Ectodermal cell (in vitro differentiated cells): ENCODE data around the gene CCM2.

Experiments used
- H3K27ac ChIP-seq: 2 replicates; pipeline ENCODE4 v1.7.0; 2013; ENCODE audit warnings: mild to moderate bottlenecking, low read depth, low read length; ENCODE audit not compliant: insufficient read depth, poor library complexity, severe bottlenecking
- H3K27me3 ChIP-seq: 2 replicates; pipeline ENCODE4 v1.7.0; 2013; ENCODE audit warnings: mild to moderate bottlenecking, low read length; ENCODE audit not compliant: insufficient read depth, control insufficient read depth, poor library complexity, severe bottlenecking
- H3K36me3 ChIP-seq: one replicate; pipeline ENCODE4 v1.7.0; 2013; ENCODE audit warnings: low read length; ENCODE audit not compliant: control insufficient read depth, insufficient read depth
- H3K4me1 ChIP-seq: one replicate; pipeline ENCODE4 v1.7.0; 2013; ENCODE audit warnings: low read length; ENCODE audit not compliant: control insufficient read depth, insufficient read depth
- H3K4me3 ChIP-seq: 2 replicates; pipeline ENCODE4 v1.7.0; 2013; ENCODE audit warnings: low read depth, low read length, control low read depth; ENCODE audit not compliant: insufficient read depth
- H3K9me3 ChIP-seq: 2 replicates; pipeline ENCODE4 v1.7.0; 2013; ENCODE audit warnings: mild to moderate bottlenecking, low read length, moderate library complexity; ENCODE audit not compliant: control insufficient read depth
- WGBS, 2 experiments: methylation state at CpG; one replicate each; pipeline ENCODE4 v1.1.7; 2013; ENCODE audit warnings: missing lambda C conversion rate in 2 of 2; 5-methylcytosine and 5-hydroxymethylcytosine counted together

The CCM2 gene

GRCh38 chr7:45074528-45075354 is 74.7 kb downstream of the CCM2 start:
- WGBS, 2 experiments: 91% methylated on average over 16 of the region's 16 CpGs
- Histone ChIP-seq H3K27me3 (no peaks in the 10 kb centered on the region), H3K4me3 (no peak overlapping the region), H3K27ac (no peak overlapping the region), H3K36me3 (peaks cover 3% of the 10 kb centered on the region), H3K4me1 (no peaks in the 10 kb centered on the region), H3K9me3 (no peaks in the 10 kb centered on the region)

- H3K36me3 ChIP-seq: peaks cover 3% of the 10 kb centered on the region
- 88 to 95% methylated on average over 1 of the region's 1 CpG for WGBS, 2 experiments
- H3K4me3 ChIP-seq: no peak overlapping the region
- H3K4me1 ChIP-seq: no peaks in the 10 kb centered on the region
- no peak overlapping the region for H3K27ac ChIP-seq
- no peaks in the 10 kb centered on the region for H3K9me3 ChIP-seq
- no peaks in the 10 kb centered on the region for H3K27me3 ChIP-seq
These were observed 75.3 kb downstream of the CCM2 start for GRCh38 chr7:45075355-45075644.

GRCh38 chr7:45075871-45076796 is 76.1 kb downstream of the CCM2 start:
- H3K4me1 ChIP-seq: no peaks in the 10 kb centered on the region
- no peaks in the 10 kb centered on the region for H3K27me3 ChIP-seq
- WGBS, 2 experiments: 94 to 96% methylated on average over 35 of the region's 35 CpGs
- no peak overlapping the region for H3K4me3 ChIP-seq
- H3K9me3 ChIP-seq: no peaks in the 10 kb centered on the region
- H3K36me3 ChIP-seq: peaks cover 3% of the 10 kb centered on the region
- no peak overlapping the region for H3K27ac ChIP-seq

GRCh38 chr7:45076946-45077345 is 76.9 kb downstream of the CCM2 start:
- no peak overlapping the region for H3K27ac ChIP-seq
- WGBS, 2 experiments: 92 to 97% methylated on average over 5 of the region's 5 CpGs
- H3K27me3 ChIP-seq: no peaks in the 10 kb centered on the region
- H3K36me3 ChIP-seq: peaks cover 3% of the 10 kb centered on the region
- H3K4me1 ChIP-seq: no peaks in the 10 kb centered on the region
- H3K9me3 ChIP-seq: no peaks in the 10 kb centered on the region
- H3K4me3 ChIP-seq: no peak overlapping the region

GRCh38 chr7:45077579-45077978 is 77.6 kb downstream of the CCM2 start:
- Histone ChIP-seq H3K4me3 (no peak overlapping the region), H3K27me3 (no peaks in the 10 kb centered on the region), H3K36me3 (peaks cover 3% of the 10 kb centered on the region), H3K9me3 (no peaks in the 10 kb centered on the region), H3K27ac (no peak overlapping the region), H3K4me1 (no peaks in the 10 kb centered on the region)
- WGBS, 2 experiments: 94% methylated on average over 9 of the region's 9 CpGs

GRCh38 chr7:45078125-45078681 is 78.2 kb downstream of the CCM2 start:
- H3K9me3 ChIP-seq: no peaks in the 10 kb centered on the region
- H3K36me3 ChIP-seq: peaks cover 3% of the 10 kb centered on the region
- H3K4me3 ChIP-seq: no peak overlapping the region
- no peak overlapping the region for H3K27ac ChIP-seq
- H3K27me3 ChIP-seq: no peaks in the 10 kb centered on the region
- 91 to 92% methylated on average over 8 of the region's 8 CpGs for WGBS, 2 experiments
- no peaks in the 10 kb centered on the region for H3K4me1 ChIP-seq

- WGBS, 2 experiments: 90 to 92% methylated on average over 17 of the region's 17 CpGs
- Histone ChIP-seq H3K27me3 (no peaks in the 10 kb centered on the region), H3K9me3 (no peaks in the 10 kb centered on the region), H3K4me1 (no peaks in the 10 kb centered on the region), H3K27ac (no peak overlapping the region), H3K4me3 (no peak overlapping the region), H3K36me3 (peaks cover 3% of the 10 kb centered on the region)
These were observed 80.4 kb downstream of the CCM2 start for GRCh38 chr7:45080265-45080957.

GRCh38 chr7:45080958-45081669 is 81.1 kb downstream of the CCM2 start:
- H3K27ac ChIP-seq: no peak overlapping the region
- no peak overlapping the region for H3K4me3 ChIP-seq
- 95% methylated on average over 14 of the region's 14 CpGs for WGBS, 2 experiments
- no peaks in the 10 kb centered on the region for H3K36me3 ChIP-seq
- H3K4me1 ChIP-seq: no peaks in the 10 kb centered on the region
- no peaks in the 10 kb centered on the region for H3K9me3 ChIP-seq
- no peaks in the 10 kb centered on the region for H3K27me3 ChIP-seq

GRCh38 chr7:45081670-45081974 is 81.6 kb downstream of the CCM2 start:
- Histone ChIP-seq H3K4me1 (no peaks in the 10 kb centered on the region), H3K4me3 (no peak overlapping the region), H3K9me3 (no peaks in the 10 kb centered on the region), H3K27ac (no peak overlapping the region), H3K36me3 (no peaks in the 10 kb centered on the region), H3K27me3 (no peaks in the 10 kb centered on the region)
- 96 to 97% methylated on average over 9 of the region's 9 CpGs for WGBS, 2 experiments
